NCI-H748 (cell line): ENCODE measurements around the gene CD4.

Experiments
- DNase-seq: peaks from one replicate; lab custom pipeline; 2025; ENCODE audit not compliant: unreplicated experiment; lab: John Stamatoyannopoulos, UW

Gene CD4

GRCh38 chr12:6777386-6777785 is 11.9 kb upstream of the CD4 start:
- no peak for DNase-seq

GRCh38 chr12:6778217-6778573 is 11.1 kb upstream of the CD4 start:
- DNase-seq, result no peak

- peak; percentile 88 for DNase-seq
Observed at GRCh38 chr12:6778574-6779550, 10.5 kb upstream of the CD4 start.

- DNase-seq, result no peak
Observed at GRCh38 chr12:6779708-6780432, 9.5 kb upstream of the CD4 start.

GRCh38 chr12:6780573-6780972 is 8.8 kb upstream of the CD4 start:
- DNase-seq, result no peak

GRCh38 chr12:6782119-6782518 is 7.2 kb upstream of the CD4 start:
- no peak for DNase-seq

- no peak for DNase-seq
Observed at GRCh38 chr12:6782850-6783566, 6.3 kb upstream of the CD4 start.

- DNase-seq, result no peak
Observed at GRCh38 chr12:6783828-6784227, 5.5 kb upstream of the CD4 start.

- DNase-seq, result no peak
Observed at GRCh38 chr12:6784296-6784695, 5.0 kb upstream of the CD4 start.

- DNase-seq, result no peak
Observed at GRCh38 chr12:6784761-6785160, 4.6 kb upstream of the CD4 start.

GRCh38 chr12:6786416-6787094 is 2.8 kb upstream of the CD4 start:
- no peak for DNase-seq

GRCh38 chr12:6787309-6787708 is 2.0 kb upstream of the CD4 start:
- no peak for DNase-seq

GRCh38 chr12:6790496-6791150 is 1.3 kb downstream of the CD4 start:
- DNase-seq, result no peak

- no peak for DNase-seq
Observed at GRCh38 chr12:6791931-6792520, 2.7 kb downstream of the CD4 start.

GRCh38 chr12:6792522-6793201 is 3.3 kb downstream of the CD4 start:
- no peak for DNase-seq

- DNase-seq, result no peak
Observed at GRCh38 chr12:6795088-6795487, 5.8 kb downstream of the CD4 start.

- DNase-seq, result no peak
Observed at GRCh38 chr12:6796576-6796975, 7.2 kb downstream of the CD4 start.

- no peak for DNase-seq
Observed at GRCh38 chr12:6799147-6799546, 9.8 kb downstream of the CD4 start.

- DNase-seq, result no peak
Observed at GRCh38 chr12:6807170-6807569, 17.8 kb downstream of the CD4 start.

GRCh38 chr12:6809056-6809455 is 19.7 kb downstream of the CD4 start:
- no peak for DNase-seq
